ENCODE data around the gene DCT. TPM values are rescaled to one million over a fixed set of nuclear protein-coding genes. Genes with fewer than 3 reads are reported as not detected.

The DCT gene
- total RNA-seq, 1 experiment from 2014 or later, result not detected

- Histone ChIP-seq H3K36me3 (ENCODE audit: low read depth, low read length) (no peaks in the 10 kb centered on the region), H3K4me3 (ENCODE audit: low read length) (no peak overlapping the region), H3K9me2 (replicated peaks; ENCODE audit: low read length) (no peaks in the 10 kb centered on the region), H3K9ac (ENCODE audit: low read length) (no peak overlapping the region), H3K4me2 (ENCODE audit: low read length) (no peak overlapping the region), H2AFZ (ENCODE audit: low read length) (no peak overlapping the region), H3F3A (ENCODE audit: low read length, unreplicated experiment) (no peaks in the 10 kb centered on the region), H4K20me1 (ENCODE audit: low read length) (no peaks in the 10 kb centered on the region), H3K27me3 (ENCODE audit: low read length) (no peaks in the 10 kb centered on the region), H3K9me3 (ENCODE audit: low read length) (no peaks in the 10 kb centered on the region), H3K79me2 (ENCODE audit: low read length) (no peaks in the 10 kb centered on the region), H3K4me1 (ENCODE audit: insufficient read depth, low read length) (no peaks in the 10 kb centered on the region), H3K27ac (ENCODE audit: low read length) (no peak overlapping the region)
- DNase-seq, result no peak
- BruUV-seq (replicated peaks), result no TSS peak
- ChIA-PET CTCF (no interaction called here), POLR2A (ENCODE audit: unreplicated experiment) (no interaction called here)
- intact Hi-C loops (cut with micrococcal nuclease), result no loop called here
- TF ChIP-seq EZH2 (IDR thresholded peaks at IDR 0.05; ENCODE audit: low read length, unreplicated experiment) (no peak), CTCF (conservative IDR thresholded peaks at IDR 0.05; ENCODE audit: low read depth, low read length) (no peak), EZH2phosphoT487 (IDR thresholded peaks at IDR 0.05; ENCODE audit: borderline replicate concordance, low read length) (no peak)
- ATAC-seq, result no peak
Measured at GRCh38 chr13:94515911-94516310, 36.4 kb upstream of the DCT start.

- no peak overlapping the region for H3K9ac ChIP-seq (ENCODE audit: low read length)
- no peak overlapping the region for H3K27ac ChIP-seq (ENCODE audit: low read length)
- intact Hi-C loops (cut with micrococcal nuclease), result no loop called here
- no peak overlapping the region for H3K4me3 ChIP-seq (ENCODE audit: low read length)
- DNase-seq (no peak), ATAC-seq (no peak)
- no peaks in the 10 kb centered on the region for H3K9me2 ChIP-seq (replicated peaks; ENCODE audit: low read length)
- H2AFZ ChIP-seq (ENCODE audit: low read length), result no peak overlapping the region
- no peak for TF ChIP-seq EZH2 (IDR thresholded peaks at IDR 0.05; ENCODE audit: low read length, unreplicated experiment)
- TF ChIP-seq EZH2phosphoT487 (IDR thresholded peaks at IDR 0.05; ENCODE audit: borderline replicate concordance, low read length), result no peak
- TF ChIP-seq CTCF (conservative IDR thresholded peaks at IDR 0.05; ENCODE audit: low read depth, low read length), result no peak
- H3F3A ChIP-seq (ENCODE audit: low read length, unreplicated experiment), result no peaks in the 10 kb centered on the region
- POLR2A ChIA-PET (ENCODE audit: unreplicated experiment), result no interaction called here
- no peaks in the 10 kb centered on the region for H3K4me1 ChIP-seq (ENCODE audit: insufficient read depth, low read length)
- no peaks in the 10 kb centered on the region for H3K9me3 ChIP-seq (ENCODE audit: low read length)
- no peaks in the 10 kb centered on the region for H3K36me3 ChIP-seq (ENCODE audit: low read depth, low read length)
- CTCF ChIA-PET, result no interaction called here
- no peaks in the 10 kb centered on the region for H3K27me3 ChIP-seq (ENCODE audit: low read length)
- no peak overlapping the region for H3K4me2 ChIP-seq (ENCODE audit: low read length)
- H4K20me1 ChIP-seq (ENCODE audit: low read length), result no peaks in the 10 kb centered on the region
- no TSS peak for BruUV-seq (replicated peaks)
- no peaks in the 10 kb centered on the region for H3K79me2 ChIP-seq (ENCODE audit: low read length)
Measured at GRCh38 chr13:94515374-94515773, 35.9 kb upstream of the DCT start.

DNA sequence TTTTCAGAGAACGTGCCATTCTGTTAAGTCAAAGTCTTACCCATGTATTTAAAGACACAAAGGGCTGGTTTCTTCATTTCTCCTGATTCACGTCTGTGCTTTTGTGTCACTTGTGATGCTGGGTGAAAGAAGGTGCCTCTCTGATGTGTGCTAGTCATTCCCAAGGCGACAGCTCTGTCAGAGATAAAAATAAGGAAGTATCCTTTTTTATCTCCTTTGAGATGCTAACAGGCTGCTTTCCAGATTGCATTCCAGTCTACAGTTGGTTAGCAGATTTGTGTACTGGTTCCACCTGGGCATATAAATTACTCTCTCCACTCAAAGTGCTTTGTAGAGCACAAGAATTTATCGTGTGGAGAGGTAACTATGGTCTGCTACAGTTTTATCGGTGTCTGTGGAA is 33.5 kb upstream of the DCT start:
- ChIA-PET POLR2A (ENCODE audit: unreplicated experiment) (interaction anchor here (0.5 kb wide), 1 partner anchor 72 kb away, joined by 18 read pairs; no protein-coding TSS in a partner anchor), CTCF (no interaction called here)
- no peak for DNase-seq
- H3K36me3 ChIP-seq (ENCODE audit: low read depth, low read length), result no peaks in the 10 kb centered on the region
- H3K4me1 ChIP-seq (ENCODE audit: insufficient read depth, low read length), result no peaks in the 10 kb centered on the region
- no peaks in the 10 kb centered on the region for H4K20me1 ChIP-seq (ENCODE audit: low read length)
- intact Hi-C loops (cut with micrococcal nuclease), result no loop called here
- H3K4me2 ChIP-seq (ENCODE audit: low read length), result no peak overlapping the region
- H3K9me3 ChIP-seq (ENCODE audit: low read length), result no peaks in the 10 kb centered on the region
- H3K9me2 ChIP-seq (replicated peaks; ENCODE audit: low read length), result no peaks in the 10 kb centered on the region
- H3K9ac ChIP-seq (ENCODE audit: low read length), result no peak overlapping the region
- H2AFZ ChIP-seq (ENCODE audit: low read length), result no peak overlapping the region
- TF ChIP-seq EZH2phosphoT487 (IDR thresholded peaks at IDR 0.05; ENCODE audit: borderline replicate concordance, low read length) (no peak), CTCF (conservative IDR thresholded peaks at IDR 0.05; ENCODE audit: low read depth, low read length) (no peak), EZH2 (IDR thresholded peaks at IDR 0.05; ENCODE audit: low read length, unreplicated experiment) (no peak)
- no TSS peak for BruUV-seq (replicated peaks)
- H3K27me3 ChIP-seq (ENCODE audit: low read length), result no peaks in the 10 kb centered on the region
- H3K27ac ChIP-seq (ENCODE audit: low read length), result no peak overlapping the region
- no peaks in the 10 kb centered on the region for H3F3A ChIP-seq (ENCODE audit: low read length, unreplicated experiment)
- no peak overlapping the region for H3K4me3 ChIP-seq (ENCODE audit: low read length)
- H3K79me2 ChIP-seq (ENCODE audit: low read length), result no peaks in the 10 kb centered on the region
- no peak for ATAC-seq
